GM12891 (cell line): ENCODE data around the gene ANKRD9.

Experiments
- DNase-seq: peaks from one replicate; pipeline ENCODE4 v3.0.0; 2011; ENCODE audit warnings: low spot score; ENCODE audit not compliant: insufficient read length
- FAIRE-seq: peaks from 2 replicates; lab custom pipeline; 2011; peaks lifted over from hg19 to GRCh38; lab: Jason Lieb, UNC
- PAX5 ChIP-seq: IDR thresholded peaks from 2 replicates; pipeline ENCODE4 v1.6.1; 2011; ENCODE audit warnings: low read length, moderate library complexity, mild to moderate bottlenecking; ENCODE audit not compliant: insufficient read depth, severe bottlenecking
- POLR2A ChIP-seq: IDR thresholded peaks from 2 replicates; pipeline ENCODE4 v1.6.1; 2011; ENCODE audit warnings: low read depth, low read length, control low read depth
- POLR2AphosphoS5 ChIP-seq: IDR thresholded peaks from 2 replicates; pipeline ENCODE4 v1.6.1; 2011; ENCODE audit warnings: low read depth, low read length, control low read depth
- POU2F2 ChIP-seq: IDR thresholded peaks from 2 replicates; pipeline ENCODE4 v1.6.1; 2011; ENCODE audit warnings: low read depth, mild to moderate bottlenecking, control low read depth, low read length, moderate library complexity
- SPI1 ChIP-seq: IDR thresholded peaks from 2 replicates; pipeline ENCODE4 v1.6.1; 2011; ENCODE audit warnings: low read depth, low read length, control low read depth
- TAF1 ChIP-seq: IDR thresholded peaks from 2 replicates; pipeline ENCODE4 v1.6.1; 2011; ENCODE audit warnings: low read depth, low read length, control low read depth

ANKRD9 gene

GRCh38 chr14:102454711-102455110 lies 54.9 kb downstream of the ANKRD9 start:
- TF ChIP-seq PAX5 (no peak), TAF1 (no peak), POLR2A (no peak), SPI1 (no peak), POU2F2 (no peak), POLR2AphosphoS5 (no peak)
- FAIRE-seq (no peak), DNase-seq (no peak)

- TF ChIP-seq POLR2A (no peak), TAF1 (no peak)
- DNase-seq (no peak), FAIRE-seq (no peak)
Measured at GRCh38 chr14:102452302-102452701, 57.3 kb downstream of the ANKRD9 start.
